H1 (cell line): ENCODE data around the gene CTAGE1. TPM values are rescaled to one million over a fixed set of nuclear protein-coding genes. Genes with fewer than 3 reads are reported as not detected.

Source experiments
- CTCF ChIA-PET: fragments of 300-600 bp; sonication (Branson Sonifier 250); formaldehyde crosslinking; loops from one replicate; lab custom pipeline; 2021; ENCODE audit not compliant: partially characterized antibody; lab: Charles Lee
- POLR2A ChIA-PET: fragments of 300-600 bp; sonication (Branson Sonifier 250); formaldehyde crosslinking; loops from one replicate; lab custom pipeline; 2021; ENCODE audit warnings: inconsistent platforms; ENCODE audit not compliant: partially characterized antibody; lab: Charles Lee
- DNase-seq, 2 experiments: peaks; one replicate each; pipeline versions ENCODE4 v3.0.0 to v3.0.0-alpha.2; 2010 to 2022; ENCODE audit warnings: low spot score in 2 of 2, low read depth in 1 of 2, mixed read lengths in 1 of 2
- FAIRE-seq: peaks from 2 replicates; lab custom pipeline; 2011; peaks lifted over from hg19 to GRCh38; lab: Jason Lieb, UNC
- H2AFZ ChIP-seq: 2 replicates; pipeline ENCODE4 v1.8.1; 2012; ENCODE audit warnings: low read length, inconsistent platforms
- H2AK5ac ChIP-seq: 2 replicates; pipeline ENCODE4 v1.6.1; 2013; ENCODE audit warnings: low read depth, low read length
- H2BK120ac ChIP-seq: replicated peaks from 2 replicates; pipeline ENCODE3; 2013; ENCODE audit warnings: low read depth, low read length, inconsistent platforms
- H2BK12ac ChIP-seq: 2 replicates; pipeline ENCODE4 v1.6.1; 2013; ENCODE audit warnings: low read depth, low read length
- H2BK15ac ChIP-seq: 2 replicates; pipeline ENCODE4 v1.6.1; 2013; ENCODE audit warnings: low read length
- H2BK20ac ChIP-seq: 2 replicates; pipeline ENCODE4 v1.6.1; 2013; ENCODE audit warnings: low read length
- H2BK5ac ChIP-seq: 2 replicates; pipeline ENCODE4 v1.6.1; 2013; ENCODE audit warnings: low read depth, low read length
- H3K14ac ChIP-seq: 2 replicates; pipeline ENCODE4 v1.6.1; 2013; ENCODE audit warnings: inconsistent platforms; ENCODE audit not compliant: insufficient read length
- H3K18ac ChIP-seq: 2 replicates; pipeline ENCODE4 v1.6.1; 2013; ENCODE audit warnings: low read length; ENCODE audit errors: extremely low read depth
- H3K23ac ChIP-seq: 2 replicates; pipeline ENCODE4 v1.6.1; 2013; ENCODE audit warnings: inconsistent platforms; ENCODE audit not compliant: insufficient read length
- H3K23me2 ChIP-seq: 2 replicates; pipeline ENCODE4 v1.6.1; 2013; ENCODE audit warnings: low read depth, low read length
- H3K27ac ChIP-seq: 2 replicates; pipeline ENCODE4 v1.6.1; 2011; ENCODE audit warnings: low read depth, low read length, inconsistent platforms
- H3K27me3 ChIP-seq, 4 experiments: replicated peaks in 1 of 4; 1 replicate in 1 of 4; 2 replicates in 3 of 4; pipeline versions ENCODE4 v1.6.1 to v1.8.1; 2011 to 2013; ENCODE audit warnings: low read length in 3 of 4, mild to moderate bottlenecking in 3 of 4, inconsistent platforms in 2 of 4, mixed read lengths in 2 of 4, moderate library complexity in 1 of 4; ENCODE audit not compliant: control insufficient read depth in 3 of 4, insufficient read depth in 3 of 4; ENCODE audit errors: extremely low read depth in 1 of 4
- H3K36me3 ChIP-seq, 4 experiments: 2 replicates each; pipeline versions ENCODE4 v1.6.1 to v1.8.1; 2011 to 2013; ENCODE audit warnings: mild to moderate bottlenecking in 4 of 4, low read length in 3 of 4, moderate library complexity in 2 of 4, control low read depth in 1 of 4, inconsistent platforms in 1 of 4; ENCODE audit not compliant: insufficient read depth in 4 of 4, control insufficient read depth in 2 of 4
- H3K4ac ChIP-seq: replicated peaks from 2 replicates; pipeline ENCODE3; 2013; ENCODE audit warnings: low read length, low read depth, mixed read lengths, inconsistent platforms; ENCODE audit not compliant: insufficient read length
- H3K4me1 ChIP-seq, 4 experiments: replicated peaks in 1 of 4; 1 replicate in 1 of 4; 2 replicates in 3 of 4; pipeline versions ENCODE4 v1.6.1 to v1.8.1; 2011 to 2013; ENCODE audit warnings: low read length in 3 of 4, inconsistent platforms in 2 of 4, mixed read lengths in 1 of 4; ENCODE audit not compliant: insufficient read depth in 4 of 4, control insufficient read depth in 3 of 4
- H3K4me2 ChIP-seq, 2 experiments: 2 replicates each; pipeline versions ENCODE4 v1.6.1 to v1.8.1; 2011 to 2013; ENCODE audit warnings: low read depth in 2 of 2, low read length in 2 of 2, control low read depth in 1 of 2, inconsistent platforms in 1 of 2, mild to moderate bottlenecking in 1 of 2; ENCODE audit not compliant: insufficient read depth in 1 of 2
- H3K4me3 ChIP-seq, 4 experiments: fragments of 200-600, 300-600 bp in 1 of 4; sonication (generic), shearing (Covaris generic), sonication (Bioruptor Twin) in 1 of 4; 2 replicates each; pipeline versions ENCODE4 v1.5.1 to v1.8.1; 2011 to 2016; ENCODE audit warnings: low read length in 4 of 4, low read depth in 3 of 4, control low read depth in 2 of 4, inconsistent platforms in 2 of 4, mild to moderate bottlenecking in 2 of 4, mixed read lengths in 1 of 4, moderate library complexity in 1 of 4; ENCODE audit not compliant: insufficient read depth in 2 of 4; ENCODE audit errors: extremely low read depth in 1 of 4
- H3K56ac ChIP-seq: replicated peaks from 2 replicates; pipeline ENCODE3; 2013; ENCODE audit warnings: low read depth, mild to moderate bottlenecking, mixed read lengths, low read length, inconsistent platforms; ENCODE audit not compliant: insufficient read length
- H3K79me1 ChIP-seq: 2 replicates; pipeline ENCODE4 v1.6.1; 2013; ENCODE audit warnings: low read depth, low read length, control low read depth
- H3K79me2 ChIP-seq, 2 experiments: 2 replicates each; pipeline versions ENCODE4 v1.6.1 to v1.8.1; 2012 to 2013; ENCODE audit warnings: low read length in 2 of 2, mild to moderate bottlenecking in 2 of 2, inconsistent platforms in 1 of 2; ENCODE audit not compliant: insufficient read depth in 2 of 2, control insufficient read depth in 1 of 2
- H3K9ac ChIP-seq, 4 experiments: replicated peaks in 1 of 4; 1 replicate in 1 of 4; 2 replicates in 3 of 4; pipeline versions ENCODE4 v1.6.1 to v1.8.1; 2011 to 2013; ENCODE audit warnings: low read depth in 3 of 4, low read length in 3 of 4, control low read depth in 2 of 4, mild to moderate bottlenecking in 2 of 4, moderate library complexity in 2 of 4, inconsistent platforms in 1 of 4; ENCODE audit errors: extremely low read depth in 1 of 4
- H3K9me3 ChIP-seq, 2 experiments: 2 replicates each; pipeline versions ENCODE4 v1.6.1 to v1.8.1; 2012 to 2013; ENCODE audit warnings: mild to moderate bottlenecking in 2 of 2, moderate library complexity in 2 of 2, control low read depth in 1 of 2, inconsistent platforms in 1 of 2, low read depth in 1 of 2, low read length in 1 of 2, mixed read lengths in 1 of 2; ENCODE audit not compliant: insufficient read depth in 2 of 2
- H4K20me1 ChIP-seq, 2 experiments: replicated peaks in 1 of 2; 2 replicates each; pipeline versions ENCODE3 to v1.8.1; 2011 to 2013; ENCODE audit warnings: inconsistent platforms in 2 of 2, low read length in 2 of 2, mild to moderate bottlenecking in 1 of 2; ENCODE audit not compliant: insufficient read depth in 2 of 2, control insufficient read depth in 1 of 2
- H4K5ac ChIP-seq: 2 replicates; pipeline ENCODE4 v1.6.1; 2013; ENCODE audit warnings: low read length, low read depth, mixed read lengths, inconsistent platforms; ENCODE audit not compliant: insufficient read length
- H4K8ac ChIP-seq: 2 replicates; pipeline ENCODE4 v1.8.0; 2013; ENCODE audit warnings: mild to moderate bottlenecking, moderate library complexity, low read length, inconsistent platforms; ENCODE audit not compliant: insufficient read depth; ENCODE audit errors: extremely low read depth
- H4K91ac ChIP-seq: replicated peaks from 2 replicates; pipeline ENCODE3; 2013; ENCODE audit warnings: low read length, mixed read lengths, inconsistent platforms; ENCODE audit not compliant: insufficient read length
- ATF2 ChIP-seq: IDR thresholded peaks from 2 replicates; pipeline ENCODE4 v1.6.1; 2012; ENCODE audit warnings: low read length, inconsistent platforms
- CBX8 ChIP-seq: fragments of 300-800, 300-1000 bp; sonication (generic); IDR thresholded peaks from 2 replicates; pipeline ENCODE4 v1.7.1; 2016; ENCODE audit warnings: low read depth, low read length, borderline replicate concordance
- CTCF ChIP-seq, 3 experiments: IDR thresholded peaks; 1 replicate in 2 of 3; 2 replicates in 1 of 3; pipeline versions ENCODE4 v1.5.1 to v1.6.1; 2011; ENCODE audit warnings: low read length in 3 of 3, mild to moderate bottlenecking in 3 of 3, inconsistent platforms in 2 of 3, low read depth in 1 of 3, moderate library complexity in 1 of 3; ENCODE audit not compliant: insufficient read depth in 1 of 3; ENCODE audit errors: control extremely low read depth in 1 of 3
- HDAC2 ChIP-seq, 2 experiments: fragments of 300-600 bp in 1 of 2; sonication (generic) in 1 of 2; IDR thresholded peaks; 2 replicates each; pipeline ENCODE4 v1.6.1; 2011 to 2012; ENCODE audit warnings: low read depth in 2 of 2, low read length in 2 of 2, mild to moderate bottlenecking in 2 of 2, moderate library complexity in 2 of 2, borderline replicate concordance in 1 of 2, inconsistent platforms in 1 of 2
- MAX ChIP-seq: IDR thresholded peaks from 2 replicates; pipeline ENCODE4 v1.6.1; 2012; ENCODE audit warnings: inconsistent platforms
- NANOG ChIP-seq: IDR thresholded peaks from 2 replicates; pipeline ENCODE4 v1.6.1; 2011; ENCODE audit warnings: low read length, low read depth, mild to moderate bottlenecking, inconsistent platforms; ENCODE audit not compliant: insufficient read depth, poor library complexity, severe bottlenecking
- SIN3A ChIP-seq, 2 experiments: IDR thresholded peaks in 1 of 2; conservative IDR thresholded peaks in 1 of 2; 2 replicates each; pipeline ENCODE4 v1.6.1; 2011 to 2012; ENCODE audit warnings: low read length in 2 of 2, improper control_type of control experiment in 1 of 2, low read depth in 1 of 2, mild to moderate bottlenecking in 1 of 2
- WGBS, 2 experiments: shearing (Covaris generic) in 1 of 2; methylation state at CpG; one replicate each; pipeline versions ENCODE4 v1.1.6 to v1.1.7; 2013 to 2015; ENCODE audit warnings: low lambda C conversion rate in 2 of 2, mixed read lengths in 2 of 2, inconsistent platforms in 1 of 2, low coverage in 1 of 2, missing lambda C conversion rate in 1 of 2; ENCODE audit not compliant: insufficient replicate concordance in 2 of 2, insufficient coverage in 1 of 2, insufficient read length in 1 of 2; ENCODE audit errors: extremely low coverage in 1 of 2, missing lambda C conversion rate in 1 of 2; 5-methylcytosine and 5-hydroxymethylcytosine counted together
- polyA plus RNA-seq, 7 experiments: library from polyadenylated mRNA; depleted of rRNA in 3 of 7; stranded (reverse) in 5 of 7; unstranded in 2 of 7; fragments of >200 nt in 5 of 7; fragments of 200-250 nt in 2 of 7; gene quantifications; 1 replicate in 5 of 7; 2 replicates in 1 of 7; 4 replicates in 1 of 7; pipeline versions ENCODE4 v1.2.1 to v1.2.3, GENCODE V29; 2011 to 2013; ENCODE audit warnings: missing spikeins in 2 of 7, mixed read lengths in 2 of 7
- total RNA-seq: library from RNA; stranded (reverse); fragmentation: NEBNext Ultra II Directional; extraction: Animal tissue kit (Norgen Biotek cat#: 25700); gene quantifications from 2 replicates; pipeline ENCODE4 v1.2.1, GENCODE V29; 2021

The CTAGE1 gene
- total and polyA plus RNA-seq, 2 of the 8 experiments (the other 6 are each of a cell fraction or from before 2014, with no cell fraction given), result not detected

- Histone ChIP-seq H3K4me1 (peaks cover 0 to 5% (median 1%) of the 10 kb centered on the region in 4 experiments; a peak in 1 of 7 replicates), H3K9ac (no peak overlapping the region), H2BK5ac (no peak overlapping the region), H2BK12ac (no peak overlapping the region), H4K20me1 (no peaks in the 10 kb centered on the region), H3K27ac (no peak overlapping the region), H2BK120ac (no peak overlapping the region), H3K9me3 (peaks cover 3% of the 10 kb centered on the region in 2 experiments; a peak in 1 of 4 replicates), H3K23me2 (no peaks in the 10 kb centered on the region), H4K91ac (no peak overlapping the region), H3K4me3 (no peak overlapping the region), H2BK15ac (no peak overlapping the region), H3K4me2 (no peak overlapping the region), H4K8ac (no peak overlapping the region), H3K56ac (no peak overlapping the region), H3K18ac (no peak overlapping the region), H3K23ac (no peak overlapping the region), H3K79me2 (no peaks in the 10 kb centered on the region), H2BK20ac (no peak overlapping the region), H3K27me3 (no peaks in the 10 kb centered on the region), H3K14ac (no peak overlapping the region), H3K79me1 (no peaks in the 10 kb centered on the region), H3K4ac (no peak overlapping the region), H2AK5ac (no peak overlapping the region), H3K36me3 (no peaks in the 10 kb centered on the region), H4K5ac (no peak overlapping the region), H2AFZ (no peak overlapping the region)
- WGBS, 2 experiments, result 88% methylated on average over 3 of the region's 3 CpGs; no CpG with 5 or more reads in 1 of the 2 experiments
- ChIA-PET POLR2A (interaction anchor here (0.6 kb wide), 1 partner anchor 428 kb away, joined by 3 read pairs; no protein-coding TSS in a partner anchor), CTCF (no interaction called here)
- DNase-seq (no peak), FAIRE-seq (no peak)
- TF ChIP-seq SIN3A (conservative IDR thresholded peaks at IDR 0.05 in 1 of 2, IDR thresholded peaks at IDR 0.05 in 1 of 2; ENCODE audit: low read depth in 1 of 2, low read length in 2 of 2), result no peak
- no peak for TF ChIP-seq NANOG
- TF ChIP-seq CTCF (IDR thresholded peaks at IDR 0.05; ENCODE audit: control extremely low read depth in 1 of 3, insufficient read depth in 1 of 3, low read depth in 1 of 3, low read length in 3 of 3), result no peak
- TF ChIP-seq MAX, result no peak
- no peak for TF ChIP-seq CBX8
- TF ChIP-seq ATF2, result no peak
- TF ChIP-seq HDAC2 (IDR thresholded peaks at IDR 0.05; ENCODE audit: borderline replicate concordance in 1 of 2, low read depth in 2 of 2, low read length in 2 of 2), result no peak
These were observed 13.8 kb downstream of the CTAGE1 start for GRCh38 chr18:22403950-22404349.
